ENCODE measurements around the gene FBN1.

The FBN1 gene

DNA sequence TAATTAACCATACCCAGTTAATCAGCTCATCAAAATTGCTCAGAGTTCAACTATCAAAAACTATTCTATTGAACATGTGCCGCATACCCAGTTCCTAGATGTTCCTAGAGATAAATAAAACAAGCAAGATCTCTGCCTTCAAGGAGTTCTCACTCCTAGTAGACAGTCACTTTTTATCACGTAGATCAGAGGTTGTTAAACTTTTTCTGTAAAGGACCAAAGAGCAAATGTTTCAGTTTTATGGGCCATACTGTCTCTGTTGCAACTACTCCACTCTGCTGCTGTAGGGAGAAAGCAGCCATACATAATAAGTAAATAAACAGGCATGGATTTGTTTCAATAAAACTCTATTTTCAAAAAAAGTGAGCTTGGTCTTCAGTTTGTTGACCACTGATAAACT lies 7.9 kb downstream of the FBN1 start:
- no peaks in the 10 kb centered on the region for H3K9me3 ChIP-seq (ENCODE audit: control insufficient read depth, low read length)
- WGBS, 2 experiments (ENCODE audit: insufficient coverage in 2 of 2) = 86 to 100% methylated on average over 1 to 2 of the region's 2 CpGs
- no peak overlapping the region for H3K4me3 ChIP-seq (ENCODE audit: extremely low read depth, insufficient read depth, low read length, poor library complexity, severe bottlenecking)
- H3K4me1 ChIP-seq (ENCODE audit: control insufficient read depth, insufficient read depth, low read length, poor library complexity, severe bottlenecking) = no peaks in the 10 kb centered on the region
- no peaks in the 10 kb centered on the region for H3K36me3 ChIP-seq (ENCODE audit: control insufficient read depth, insufficient read depth, low read length)
- H3K27ac ChIP-seq (ENCODE audit: low read depth, low read length, severe bottlenecking) = no peak overlapping the region

GRCh38 chr15:48636511-48636910 lies 9.0 kb downstream of the FBN1 start:
- no peak overlapping the region for H3K4me3 ChIP-seq (ENCODE audit: extremely low read depth, insufficient read depth, low read length, poor library complexity, severe bottlenecking)
- no peak overlapping the region for H3K27ac ChIP-seq (ENCODE audit: low read depth, low read length, severe bottlenecking)
- no peaks in the 10 kb centered on the region for H3K36me3 ChIP-seq (ENCODE audit: control insufficient read depth, insufficient read depth, low read length)
- H3K9me3 ChIP-seq (ENCODE audit: control insufficient read depth, low read length) = no peaks in the 10 kb centered on the region
- 60 to 68% methylated on average over 1 to 2 of the region's 5 CpGs for WGBS, 2 experiments (ENCODE audit: insufficient coverage in 2 of 2)
- no peaks in the 10 kb centered on the region for H3K4me1 ChIP-seq (ENCODE audit: control insufficient read depth, insufficient read depth, low read length, poor library complexity, severe bottlenecking)

- no CpG with 5 or more reads among the region's 2 CpGs for WGBS, 2 experiments (ENCODE audit: insufficient coverage in 2 of 2)
- Histone ChIP-seq H3K36me3 (ENCODE audit: control insufficient read depth, insufficient read depth, low read length) (no peaks in the 10 kb centered on the region), H3K4me1 (ENCODE audit: control insufficient read depth, insufficient read depth, low read length, poor library complexity, severe bottlenecking) (no peaks in the 10 kb centered on the region)
These were observed 10.6 kb downstream of the FBN1 start for GRCh38 chr15:48634893-48635292.

DNA sequence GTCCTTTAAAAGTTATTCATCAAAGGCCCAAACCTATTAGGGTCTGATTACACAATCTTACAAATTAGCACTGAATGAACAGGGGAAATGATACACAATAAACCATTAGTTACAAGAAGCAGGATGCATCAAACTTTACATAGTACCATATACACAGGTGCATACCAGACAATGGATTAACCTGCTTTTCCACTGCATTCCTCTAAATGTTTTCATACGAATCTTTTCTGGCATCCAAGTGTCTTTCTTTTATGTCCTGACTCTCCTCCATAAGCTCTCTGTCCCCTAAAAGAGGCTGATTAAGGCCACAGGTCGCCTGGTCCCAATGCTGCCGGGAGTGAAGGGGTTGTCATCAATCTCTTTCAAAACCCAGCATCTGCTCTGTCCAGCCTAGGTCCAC lies 11.4 kb downstream of the FBN1 start:
- no peak overlapping the region for H3K27ac ChIP-seq (ENCODE audit: low read depth, low read length, severe bottlenecking)
- no peaks in the 10 kb centered on the region for H3K4me1 ChIP-seq (ENCODE audit: control insufficient read depth, insufficient read depth, low read length, poor library complexity, severe bottlenecking)
- no peak overlapping the region for H3K4me3 ChIP-seq (ENCODE audit: extremely low read depth, insufficient read depth, low read length, poor library complexity, severe bottlenecking)
- H3K36me3 ChIP-seq (ENCODE audit: control insufficient read depth, insufficient read depth, low read length) = no peaks in the 10 kb centered on the region
- 86 to 94% methylated on average over 2 to 3 of the region's 3 CpGs for WGBS, 2 experiments (ENCODE audit: insufficient coverage in 2 of 2)
- H3K9me3 ChIP-seq (ENCODE audit: control insufficient read depth, low read length) = no peaks in the 10 kb centered on the region

More at GRCh38 chr15:48634893-48635292, 10.6 kb downstream of the FBN1 start:
- no peak overlapping the region for H3K4me3 ChIP-seq (ENCODE audit: extremely low read depth, insufficient read depth, low read length, poor library complexity, severe bottlenecking)
- no peak overlapping the region for H3K27ac ChIP-seq (ENCODE audit: low read depth, low read length, severe bottlenecking)
- no peaks in the 10 kb centered on the region for H3K9me3 ChIP-seq (ENCODE audit: control insufficient read depth, low read length)

DNA sequence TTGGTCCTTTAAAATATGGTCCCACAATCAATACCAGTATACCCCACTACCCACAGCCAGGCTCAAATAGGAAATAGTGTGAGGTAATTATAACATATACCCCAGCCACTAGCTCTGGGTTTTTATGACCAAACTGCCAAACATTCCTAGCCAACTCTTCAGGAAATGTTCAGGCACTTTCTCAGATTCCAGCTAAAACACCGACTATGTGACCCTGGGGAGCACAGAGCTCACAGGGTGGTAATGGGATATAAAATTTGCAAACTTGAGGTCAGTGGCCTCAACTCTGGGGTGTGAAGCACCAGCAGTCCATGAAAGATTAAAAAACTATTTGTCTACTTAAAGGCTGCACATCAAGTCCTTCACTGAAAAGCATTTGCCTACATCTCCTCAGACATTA lies 12.9 kb downstream of the FBN1 start:
- Histone ChIP-seq H3K27ac (ENCODE audit: low read depth, low read length, severe bottlenecking) (no peak overlapping the region), H3K4me1 (ENCODE audit: control insufficient read depth, insufficient read depth, low read length, poor library complexity, severe bottlenecking) (no peaks in the 10 kb centered on the region), H3K9me3 (ENCODE audit: control insufficient read depth, low read length) (no peaks in the 10 kb centered on the region), H3K36me3 (ENCODE audit: control insufficient read depth, insufficient read depth, low read length) (no peaks in the 10 kb centered on the region), H3K4me3 (ENCODE audit: extremely low read depth, insufficient read depth, low read length, poor library complexity, severe bottlenecking) (no peak overlapping the region)
- 100% methylated on average over 1 of the region's 1 CpG; no CpG with 5 or more reads in 1 of the 2 experiments for WGBS, 2 experiments (ENCODE audit: insufficient coverage in 2 of 2)

DNA sequence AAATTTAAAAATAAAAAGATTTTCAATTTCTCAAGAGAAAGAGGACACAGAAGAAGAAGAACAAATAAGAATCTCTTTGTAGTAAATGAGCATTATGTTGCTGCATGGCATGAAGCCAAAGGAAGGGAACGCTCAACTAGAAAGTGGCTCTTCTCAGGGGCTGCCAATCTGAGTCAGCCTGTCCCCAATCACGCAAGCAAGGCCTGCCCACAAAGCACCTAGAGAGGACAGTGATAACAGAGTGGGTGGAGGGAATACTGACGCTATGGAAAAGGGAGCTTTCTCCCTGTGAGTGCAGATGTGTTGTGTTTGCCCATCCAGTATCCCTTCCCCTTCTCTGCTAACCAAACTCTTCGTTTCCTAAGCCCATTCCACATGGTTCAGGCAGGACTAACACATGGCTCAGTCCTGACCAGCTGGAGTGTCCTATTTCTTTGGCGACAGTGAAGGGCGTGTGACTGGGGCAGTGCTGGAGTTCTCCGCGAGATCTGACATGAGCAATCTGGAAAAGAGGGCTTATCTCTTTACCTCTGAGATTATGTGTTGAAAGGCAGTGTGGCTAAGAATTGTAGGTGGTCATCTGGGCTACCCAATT lies 14.2 kb downstream of the FBN1 start:
- Histone ChIP-seq H3K36me3 (ENCODE audit: control insufficient read depth, insufficient read depth, low read length) (no peaks in the 10 kb centered on the region), H3K27ac (ENCODE audit: low read depth, low read length, severe bottlenecking) (no peak overlapping the region), H3K4me1 (ENCODE audit: control insufficient read depth, insufficient read depth, low read length, poor library complexity, severe bottlenecking) (no peaks in the 10 kb centered on the region), H3K4me3 (ENCODE audit: extremely low read depth, insufficient read depth, low read length, poor library complexity, severe bottlenecking) (no peak overlapping the region), H3K9me3 (ENCODE audit: control insufficient read depth, low read length) (no peaks in the 10 kb centered on the region)
- 84 to 90% methylated on average over 7 of the region's 8 CpGs for whole genome bisulfite sequencing, 2 experiments (ENCODE audit: insufficient coverage in 2 of 2)

GRCh38 chr15:48630245-48630644 lies 15.3 kb downstream of the FBN1 start:
- Histone ChIP-seq H3K9me3 (ENCODE audit: control insufficient read depth, low read length) (no peaks in the 10 kb centered on the region), H3K36me3 (ENCODE audit: control insufficient read depth, insufficient read depth, low read length) (no peaks in the 10 kb centered on the region), H3K4me3 (ENCODE audit: extremely low read depth, insufficient read depth, low read length, poor library complexity, severe bottlenecking) (no peak overlapping the region), H3K4me1 (ENCODE audit: control insufficient read depth, insufficient read depth, low read length, poor library complexity, severe bottlenecking) (peaks cover 4% of the 10 kb centered on the region), H3K27ac (ENCODE audit: low read depth, low read length, severe bottlenecking) (no peak overlapping the region)
- WGBS, 2 experiments (ENCODE audit: insufficient coverage in 2 of 2) = no CpG with 5 or more reads among the region's 1 CpG

GRCh38 chr15:48628832-48629231 lies 16.7 kb downstream of the FBN1 start:
- Histone ChIP-seq H3K4me3 (ENCODE audit: extremely low read depth, insufficient read depth, low read length, poor library complexity, severe bottlenecking) (no peak overlapping the region), H3K9me3 (ENCODE audit: control insufficient read depth, low read length) (no peaks in the 10 kb centered on the region), H3K36me3 (ENCODE audit: control insufficient read depth, insufficient read depth, low read length) (peaks cover 4% of the 10 kb centered on the region), H3K27ac (ENCODE audit: low read depth, low read length, severe bottlenecking) (no peak overlapping the region), H3K4me1 (ENCODE audit: control insufficient read depth, insufficient read depth, low read length, poor library complexity, severe bottlenecking) (peaks cover 9% of the 10 kb centered on the region)
- WGBS, 2 experiments (ENCODE audit: insufficient coverage in 2 of 2) = no CpG with 5 or more reads among the region's 2 CpGs

DNA sequence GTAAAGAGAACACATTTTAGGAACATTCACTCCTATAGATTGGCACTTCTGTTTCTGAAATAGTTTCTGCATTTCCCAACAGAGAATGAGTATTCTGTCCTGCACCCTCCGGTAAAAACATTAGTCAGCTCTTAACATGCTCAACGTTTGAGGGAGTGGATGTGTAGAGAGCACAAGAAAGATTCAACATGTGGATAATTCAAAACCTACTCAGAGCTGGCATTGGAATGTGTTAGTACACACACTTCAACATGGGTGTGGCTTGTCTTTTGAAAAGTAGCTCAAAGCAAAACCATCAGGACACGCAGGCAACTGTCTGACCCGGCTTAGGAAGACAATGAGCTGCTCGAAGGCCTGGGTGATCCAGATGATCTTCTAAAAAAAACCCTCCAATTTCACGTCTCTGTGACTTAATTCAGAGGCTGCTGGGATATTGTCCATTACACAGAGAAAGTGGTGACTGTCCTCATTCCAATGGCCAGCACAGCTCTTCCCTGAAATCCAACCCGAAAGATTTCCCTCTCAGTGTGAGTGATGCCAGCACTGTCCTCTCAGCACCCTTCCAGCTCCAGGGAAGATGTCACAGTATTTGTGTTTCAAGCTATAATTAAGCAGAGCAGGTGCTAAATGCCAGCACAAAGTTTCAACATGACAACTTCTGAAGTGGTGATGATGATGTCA lies 18.1 kb downstream of the FBN1 start:
- WGBS, 2 experiments (ENCODE audit: insufficient coverage in 2 of 2) = 81 to 96% methylated on average over 3 to 5 of the region's 7 CpGs
- no peak overlapping the region for H3K4me3 ChIP-seq (ENCODE audit: extremely low read depth, insufficient read depth, low read length, poor library complexity, severe bottlenecking)

GRCh38 chr15:48625126-48625525 lies 20.4 kb downstream of the FBN1 start:
- peaks cover 9% of the 10 kb centered on the region for H3K4me1 ChIP-seq (ENCODE audit: control insufficient read depth, insufficient read depth, low read length, poor library complexity, severe bottlenecking)
- H3K36me3 ChIP-seq (ENCODE audit: control insufficient read depth, insufficient read depth, low read length) = peaks cover 4% of the 10 kb centered on the region
- H3K4me3 ChIP-seq (ENCODE audit: extremely low read depth, insufficient read depth, low read length, poor library complexity, severe bottlenecking) = no peak overlapping the region
- H3K27ac ChIP-seq (ENCODE audit: low read depth, low read length, severe bottlenecking) = no peak overlapping the region
- 81 to 94% methylated on average over 2 of the region's 2 CpGs for WGBS, 2 experiments (ENCODE audit: insufficient coverage in 2 of 2)
- H3K9me3 ChIP-seq (ENCODE audit: control insufficient read depth, low read length) = no peaks in the 10 kb centered on the region

More for the DNA sequence above, 18.1 kb downstream of the FBN1 start:
- Histone ChIP-seq H3K4me1 (ENCODE audit: control insufficient read depth, insufficient read depth, low read length, poor library complexity, severe bottlenecking) (peaks cover 9% of the 10 kb centered on the region), H3K36me3 (ENCODE audit: control insufficient read depth, insufficient read depth, low read length) (peaks cover 4% of the 10 kb centered on the region), H3K9me3 (ENCODE audit: control insufficient read depth, low read length) (no peaks in the 10 kb centered on the region), H3K27ac (ENCODE audit: low read depth, low read length, severe bottlenecking) (no peak overlapping the region)

DNA sequence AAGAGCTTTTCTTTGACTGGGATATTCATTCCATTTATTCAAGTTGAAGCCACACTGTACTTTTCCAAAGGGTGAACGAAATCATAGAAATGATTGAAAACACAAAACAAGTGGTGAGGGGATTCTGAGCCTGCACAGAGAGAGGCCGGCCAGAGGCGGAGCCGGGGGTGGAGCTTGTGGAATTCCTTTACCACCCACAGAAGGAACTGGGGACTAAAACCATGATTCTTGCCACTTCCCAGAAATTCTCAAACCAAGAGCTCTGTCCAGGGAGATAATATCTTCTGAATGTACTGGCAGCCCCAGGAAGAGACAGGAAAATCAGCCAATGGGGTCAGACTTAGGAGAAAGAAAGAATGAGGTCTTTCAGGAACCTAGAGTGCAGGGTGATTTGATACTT lies 20.8 kb downstream of the FBN1 start:
- peaks cover 9% of the 10 kb centered on the region for H3K4me1 ChIP-seq (ENCODE audit: control insufficient read depth, insufficient read depth, low read length, poor library complexity, severe bottlenecking)
- 71 to 74% methylated on average over 1 to 3 of the region's 4 CpGs for WGBS, 2 experiments (ENCODE audit: insufficient coverage in 2 of 2)
- no peak overlapping the region for H3K27ac ChIP-seq (ENCODE audit: low read depth, low read length, severe bottlenecking)
- no peaks in the 10 kb centered on the region for H3K9me3 ChIP-seq (ENCODE audit: control insufficient read depth, low read length)
- H3K4me3 ChIP-seq (ENCODE audit: extremely low read depth, insufficient read depth, low read length, poor library complexity, severe bottlenecking) = no peak overlapping the region
- H3K36me3 ChIP-seq (ENCODE audit: control insufficient read depth, insufficient read depth, low read length) = peaks cover 4% of the 10 kb centered on the region
